Activated gamma-delta T cell treated with Interleukin-2 at 50 U/mL for 16 hours (primary cell): ENCODE data around the gene ZBTB39.
"Not testable (repeated sequence)": the region's sequence is repeated elsewhere in the genome, so short reads cannot be mapped to it uniquely, and the experiment has no call there.

Experiments
- DNase-seq: peaks from one replicate; pipeline ENCODE4 v3.0.0-alpha.2; 2020

ZBTB39 gene

GRCh38 chr12:57005980-57006808 lies at the start of gene ZBTB39:
ZBTB39 (minus strand) TSS chr12:57006546; CDS start chr12:57004917, 1,629 bp downstream.
- peak; percentile 67 for DNase-seq

GRCh38 chr12:57055824-57056223 lies 49.5 kb upstream of the ZBTB39 start:
- DNase-seq, result no peak

- DNase-seq, result not testable (repeated sequence)
These were observed 47.6 kb upstream of the ZBTB39 start for GRCh38 chr12:57053901-57054300.

GRCh38 chr12:57053146-57053545 lies 46.8 kb upstream of the ZBTB39 start:
- not testable (repeated sequence) for DNase-seq

- DNase-seq, result no peak
These were observed 44.7 kb upstream of the ZBTB39 start for GRCh38 chr12:57051011-57051410.

- DNase-seq, result no peak
These were observed 43.5 kb upstream of the ZBTB39 start, which contains the start of gene MYO1A for GRCh38 chr12:57049890-57050289. MYO1A (minus strand) TSS chr12:57050129; CDS start chr12:57048323, 1,806 bp downstream.

- no peak for DNase-seq
These were observed 42.7 kb upstream of the ZBTB39 start for GRCh38 chr12:57049119-57049446.

GRCh38 chr12:57048423-57049118 lies 42.2 kb upstream of the ZBTB39 start:
- no peak for DNase-seq

- DNase-seq, result no peak
These were observed 41.6 kb upstream of the ZBTB39 start for GRCh38 chr12:57047981-57048380.

GRCh38 chr12:57046947-57047890 lies 40.9 kb upstream of the ZBTB39 start:
- DNase-seq, result no peak

- DNase-seq, result no peak
These were observed 39.9 kb upstream of the ZBTB39 start for GRCh38 chr12:57046086-57046791.

GRCh38 chr12:57044889-57045288 lies 38.5 kb upstream of the ZBTB39 start:
- no peak for DNase-seq

- no peak for DNase-seq
These were observed 38.1 kb upstream of the ZBTB39 start for GRCh38 chr12:57044468-57044867.

- no peak for DNase-seq
These were observed 36.3 kb upstream of the ZBTB39 start for GRCh38 chr12:57042695-57043094.

GRCh38 chr12:57040750-57041149 lies 34.4 kb upstream of the ZBTB39 start:
- DNase-seq, result no peak

GRCh38 chr12:57040211-57040610 lies 33.9 kb upstream of the ZBTB39 start:
- DNase-seq, result no peak

- DNase-seq, result no peak
These were observed 32.9 kb upstream of the ZBTB39 start for GRCh38 chr12:57039016-57039798.

GRCh38 chr12:57037264-57037663 lies 30.9 kb upstream of the ZBTB39 start:
- DNase-seq, result no peak

GRCh38 chr12:57033431-57033830 lies 27.1 kb upstream of the ZBTB39 start:
- DNase-seq, result no peak

GRCh38 chr12:57031789-57032188 lies 25.4 kb upstream of the ZBTB39 start:
- DNase-seq, result no peak

- DNase-seq, result no peak
These were observed 24.9 kb upstream of the ZBTB39 start for GRCh38 chr12:57031138-57031725.
